NCI-H128 (cell line): ENCODE results near the gene CELA3A.
"Not testable (repeated sequence)": the region's sequence is repeated elsewhere in the genome, so short reads cannot be mapped to it uniquely, and the experiment has no call there.

Experiments used
- DNase-seq: peaks from one replicate; lab custom pipeline; 2025; ENCODE audit not compliant: unreplicated experiment; lab: John Stamatoyannopoulos, UW

The CELA3A gene

DNA sequence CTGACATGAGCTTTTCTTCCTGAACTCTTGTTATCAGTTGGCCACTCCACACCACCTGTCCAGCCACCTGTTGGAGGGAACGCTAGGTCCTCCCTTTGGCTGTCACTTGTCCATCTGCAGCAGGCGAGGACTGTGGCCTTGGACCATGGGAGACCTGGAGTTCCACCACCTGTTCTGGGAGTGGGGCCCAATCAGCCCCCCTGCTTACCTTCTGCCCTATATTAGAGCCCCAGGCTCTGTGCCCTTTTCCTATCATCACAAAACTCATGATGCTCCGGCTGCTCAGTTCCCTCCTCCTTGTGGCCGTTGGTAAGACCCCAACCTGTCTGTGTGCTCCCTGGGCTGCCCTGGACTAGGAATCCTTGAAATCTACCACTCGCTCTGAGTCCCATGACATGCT lies at the start of gene CELA3A:
TSS of gene CELA3A (plus strand) at position 249 of the 400 bp plus-strand sequence. CDS start at position 267, 18 bp downstream.
- DNase-seq: no peak

DNA sequence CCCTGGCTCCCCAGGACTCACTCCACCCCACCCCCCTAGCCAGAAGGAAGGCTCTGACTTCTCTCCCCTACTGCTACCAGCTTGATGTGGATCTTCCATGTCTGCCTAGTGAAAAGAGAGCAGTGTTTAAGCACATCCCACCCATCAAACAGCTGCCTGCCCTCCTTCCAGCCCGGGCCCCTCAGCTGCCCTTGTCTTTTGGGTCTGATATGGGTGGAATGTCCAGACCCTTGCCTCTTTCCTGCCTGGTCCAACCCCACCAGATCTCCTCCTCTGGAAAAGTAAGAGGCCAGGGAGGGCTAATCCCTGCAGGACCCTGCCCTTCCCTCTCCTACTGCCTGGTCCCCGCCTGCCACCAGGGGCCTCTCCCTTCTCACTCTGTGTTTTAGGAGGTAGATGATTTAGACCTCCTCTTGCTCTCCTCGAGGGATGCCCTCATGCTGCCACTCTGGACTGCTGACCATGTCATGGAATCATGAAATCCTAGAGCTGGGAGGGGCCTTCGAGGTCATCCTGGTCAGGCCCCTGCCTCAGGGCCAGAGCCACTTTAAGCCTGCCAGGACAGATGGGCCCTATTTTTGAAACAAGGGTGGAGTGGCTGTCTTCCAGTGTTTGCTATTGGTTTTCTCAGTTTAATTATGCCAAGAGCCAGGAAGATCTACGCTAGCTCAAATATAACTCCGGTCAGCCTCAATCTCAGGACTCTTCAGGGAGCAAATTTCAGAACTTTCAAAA lies 48.5 kb upstream of the CELA3A start:
- no peak for DNase-seq

DNA sequence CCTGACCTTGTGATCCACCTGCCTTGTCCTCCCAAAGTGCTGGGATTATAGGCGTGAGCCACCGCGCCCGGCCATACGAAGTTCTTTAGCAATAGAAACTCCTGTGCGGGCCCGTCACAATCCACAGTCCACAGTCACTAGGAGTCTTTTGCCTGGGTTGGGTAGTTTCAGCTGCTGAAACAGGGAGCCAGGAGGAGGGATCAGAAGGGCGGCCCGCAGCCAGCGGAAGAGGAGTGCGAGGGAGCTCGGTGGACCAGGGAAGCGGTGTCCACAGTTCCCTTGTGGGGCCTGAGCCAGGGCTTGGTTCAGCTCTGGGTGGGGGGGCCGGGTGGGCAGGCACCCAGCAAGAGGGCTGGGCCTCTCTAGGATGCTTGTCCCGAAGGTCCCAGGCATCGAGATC lies 46.4 kb upstream of the CELA3A start:
- DNase-seq: no peak

GRCh38 chr1:21955501-21956281 lies 45.8 kb upstream of the CELA3A start:
- DNase-seq: no peak

DNA sequence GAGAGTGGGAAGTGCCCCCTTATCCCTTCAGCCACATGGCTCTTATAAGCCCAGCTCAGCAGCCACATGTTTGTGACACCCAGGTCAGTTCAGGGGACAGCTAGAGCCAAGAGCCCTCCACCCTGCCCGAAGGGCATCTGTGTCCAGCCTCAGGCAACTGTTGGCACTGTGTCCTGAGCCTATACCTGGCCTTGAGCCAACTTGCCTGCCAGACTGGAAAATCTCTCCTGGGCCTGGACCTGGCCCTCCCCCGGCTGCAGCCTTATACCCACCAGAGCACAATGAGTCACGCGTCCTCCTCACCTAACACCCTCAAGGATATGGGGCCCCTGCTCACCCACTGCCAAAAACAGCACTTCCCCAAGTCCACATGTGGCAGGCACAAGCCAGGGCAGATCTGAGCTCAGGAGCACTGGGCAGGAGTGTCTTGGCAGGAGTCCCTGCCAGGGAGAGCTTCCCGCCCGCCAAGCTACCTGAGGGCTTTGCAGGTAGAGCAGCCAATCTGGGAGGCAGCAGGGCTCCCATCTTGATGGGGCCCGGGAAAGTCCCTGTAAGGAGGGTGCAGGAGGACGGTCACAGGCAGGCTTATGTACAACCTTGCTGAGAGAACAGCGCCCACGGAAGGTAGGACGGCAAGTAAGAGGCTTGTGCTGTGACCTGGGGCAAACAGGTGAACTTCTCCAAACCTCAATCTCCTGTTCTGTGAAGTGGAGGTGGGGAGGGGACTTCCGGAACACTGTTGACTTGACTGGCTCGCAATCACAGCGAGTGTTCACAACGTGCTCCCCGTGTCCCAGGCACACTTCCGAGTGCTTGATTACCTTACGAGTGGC lies 44.5 kb upstream of the CELA3A start:
- DNase-seq: no peak

- no peak for DNase-seq
Observed at GRCh38 chr1:21961337-21961736, 40.1 kb upstream of the CELA3A start.

GRCh38 chr1:21961799-21962198 lies 39.7 kb upstream of the CELA3A start:
- DNase-seq: no peak

DNA sequence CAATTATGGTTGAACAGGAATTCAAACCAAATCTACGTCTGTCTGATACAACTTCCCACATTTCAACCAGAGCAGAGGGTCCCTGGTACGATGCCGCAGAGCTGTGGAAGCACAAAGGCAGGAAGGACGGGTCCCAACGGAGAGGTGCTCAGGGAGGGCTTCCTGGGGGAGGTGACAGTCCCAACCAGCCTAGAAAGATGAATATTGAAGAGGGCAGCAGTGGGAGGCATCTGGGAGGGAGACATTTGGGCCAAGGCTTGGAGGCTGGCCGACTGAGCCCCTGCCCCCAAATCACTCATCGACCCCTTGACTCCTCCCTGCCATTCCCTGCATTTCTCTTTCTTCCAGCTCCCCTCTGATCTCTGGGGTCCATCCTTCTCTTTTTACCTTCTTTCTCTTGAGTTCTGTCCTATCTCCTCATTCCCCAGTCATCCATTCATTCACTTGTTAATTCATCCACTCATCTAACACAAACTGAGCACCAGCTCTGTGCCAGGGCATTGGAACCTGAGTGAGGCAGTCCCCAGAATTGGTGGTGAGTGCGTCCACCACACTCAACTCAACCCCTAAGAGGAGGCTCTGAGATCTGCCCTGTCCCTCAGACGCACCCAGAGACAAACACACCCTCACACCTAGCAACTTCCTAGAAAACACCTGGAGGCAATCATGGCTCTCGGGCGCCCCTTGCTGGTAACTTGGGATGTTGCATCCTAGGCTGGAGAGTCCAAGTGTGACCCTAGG lies 37.8 kb upstream of the CELA3A start:
- peak; percentile 59 for DNase-seq

- no peak for DNase-seq
Observed at GRCh38 chr1:21966247-21967000, 35.0 kb upstream of the CELA3A start.

DNA sequence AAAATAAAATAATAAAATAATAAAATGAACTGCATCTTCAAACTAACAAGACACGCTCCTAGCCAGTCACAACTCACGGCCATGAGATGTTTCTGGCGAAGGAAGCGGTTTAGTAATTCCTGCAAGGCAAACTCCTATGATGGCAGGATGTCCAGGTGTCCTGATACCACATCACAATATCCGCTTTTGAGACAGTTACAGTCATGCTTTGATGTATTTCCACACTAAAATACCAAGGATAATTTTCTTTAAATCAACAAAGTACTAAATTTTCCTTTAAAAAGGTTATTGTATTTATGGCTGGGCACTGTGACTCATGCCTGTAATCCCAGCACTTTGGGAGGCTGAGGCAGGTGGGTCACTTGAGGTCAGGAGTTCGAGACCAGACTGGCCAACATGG lies 34.2 kb upstream of the CELA3A start:
- DNase-seq: not testable (repeated sequence)

DNA sequence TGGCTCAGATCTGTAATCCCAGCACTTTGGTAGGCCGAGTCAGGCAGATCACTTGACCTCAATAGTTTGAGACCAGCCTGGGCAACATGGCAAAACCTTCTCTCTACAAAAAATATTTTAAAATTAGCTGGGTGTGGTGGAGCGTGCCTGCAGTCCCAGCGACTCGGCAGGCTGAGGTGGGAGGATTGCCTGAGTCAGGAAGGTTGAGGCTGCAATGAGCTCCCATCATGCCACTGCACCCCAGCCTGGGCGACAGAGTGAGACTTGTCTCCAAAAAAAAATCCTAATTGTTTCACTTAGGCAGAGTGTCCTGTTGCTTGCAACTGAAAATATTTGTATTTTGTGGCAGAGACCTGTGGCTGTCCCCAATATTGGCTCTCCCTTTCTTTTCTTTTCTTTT lies 32.4 kb upstream of the CELA3A start:
- not testable (repeated sequence) for DNase-seq

DNA sequence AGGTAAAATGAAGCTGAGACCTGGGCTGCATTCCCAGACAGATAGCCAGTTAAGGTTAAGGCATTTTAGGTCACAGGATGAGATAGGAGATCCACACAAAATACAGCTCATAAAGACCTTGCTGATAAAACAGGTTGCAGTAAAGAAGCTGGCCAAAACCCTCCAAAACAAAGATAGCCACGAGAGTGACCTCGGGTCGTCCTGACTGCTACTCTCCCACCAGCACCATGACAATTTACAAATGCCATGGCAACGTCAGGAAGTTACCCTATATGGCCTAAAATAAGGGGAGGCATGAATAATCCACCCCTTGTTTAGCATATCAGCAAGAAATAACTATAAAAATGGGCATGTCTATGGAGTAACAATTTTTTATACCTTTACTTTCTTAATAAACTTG lies 30.9 kb upstream of the CELA3A start:
- DNase-seq: not testable (repeated sequence)

DNA sequence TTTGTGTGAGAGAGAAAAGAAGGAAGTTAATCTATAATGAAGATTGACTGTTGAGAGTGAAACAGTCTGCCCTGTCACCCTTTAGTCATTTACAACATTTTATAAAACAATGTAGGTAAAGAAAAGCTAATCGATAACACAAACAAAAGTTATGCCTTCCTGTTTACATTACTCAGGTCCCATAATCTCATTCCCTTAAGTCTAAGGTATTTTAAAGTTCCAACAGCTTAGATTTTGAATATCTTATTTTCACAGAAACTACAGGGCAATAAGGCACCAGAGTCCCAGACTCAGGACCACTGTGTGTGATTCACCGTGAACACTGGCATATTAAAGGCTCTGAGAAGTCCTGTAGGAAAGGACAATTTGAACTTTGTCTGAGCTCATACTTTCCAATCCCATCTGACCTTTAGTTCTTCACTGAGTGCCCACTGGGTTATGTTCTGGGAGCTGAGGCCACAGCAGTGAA lies 28.4 kb upstream of the CELA3A start:
- DNase-seq: not testable (repeated sequence)

GRCh38 chr1:21973948-21974347 lies 27.5 kb upstream of the CELA3A start:
- not testable (repeated sequence) for DNase-seq

DNA sequence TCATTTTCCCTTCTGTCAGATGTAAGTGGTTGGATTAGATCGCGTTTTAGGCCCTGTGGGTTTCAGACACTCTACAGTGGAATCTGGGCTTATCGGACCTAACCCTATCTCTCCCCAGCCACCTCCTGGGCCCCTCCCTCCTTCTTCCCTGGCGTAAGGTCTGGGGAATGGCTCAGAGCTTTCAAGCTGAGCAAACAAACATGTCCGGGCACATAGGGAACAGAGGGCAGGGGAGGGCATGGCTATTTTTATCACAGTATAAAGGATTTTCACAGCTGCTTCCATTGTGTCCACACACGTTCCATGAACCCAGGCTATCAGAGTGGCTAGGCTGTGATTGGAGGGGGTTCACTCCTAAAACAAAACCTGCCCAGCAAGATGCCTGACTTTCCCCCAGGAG lies 26.8 kb upstream of the CELA3A start:
- DNase-seq: not testable (repeated sequence)

GRCh38 chr1:21975296-21975695 lies 26.2 kb upstream of the CELA3A start:
- DNase-seq: not testable (repeated sequence)

DNA sequence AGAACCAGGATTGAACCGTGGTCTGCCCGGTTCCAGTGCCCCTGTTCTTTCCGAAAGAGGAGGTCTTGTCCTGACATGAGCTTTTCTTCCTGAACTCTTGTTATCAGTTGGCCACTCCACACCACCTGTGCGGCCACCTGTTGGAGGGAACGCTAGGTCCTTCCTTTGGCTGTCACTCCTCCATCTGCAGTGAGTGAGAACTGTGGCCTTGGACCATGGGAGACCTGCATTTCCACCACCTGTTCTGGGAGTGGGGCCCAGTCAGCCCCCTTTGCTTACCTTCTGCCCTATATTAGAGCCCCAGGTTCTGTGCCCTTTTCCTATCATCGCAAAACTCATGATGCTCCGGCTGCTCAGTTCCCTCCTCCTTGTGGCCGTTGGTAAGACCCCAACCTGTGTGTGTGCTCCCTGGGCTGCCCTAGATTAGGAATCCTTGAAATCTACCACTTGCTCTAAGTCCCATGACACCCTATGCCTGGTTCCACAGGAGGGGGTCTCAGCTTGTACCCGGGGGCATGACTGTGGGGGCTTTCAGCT lies 24.7 kb upstream of the CELA3A start, which contains the start of gene CELA3B:
TSS of gene CELA3B (plus strand) at position 320 of the 537 bp plus-strand sequence. CDS start at position 338, 18 bp downstream.
- not testable (repeated sequence) for DNase-seq

- not testable (repeated sequence) for DNase-seq
Observed at GRCh38 chr1:21978209-21978608, 23.2 kb upstream of the CELA3A start.

DNA sequence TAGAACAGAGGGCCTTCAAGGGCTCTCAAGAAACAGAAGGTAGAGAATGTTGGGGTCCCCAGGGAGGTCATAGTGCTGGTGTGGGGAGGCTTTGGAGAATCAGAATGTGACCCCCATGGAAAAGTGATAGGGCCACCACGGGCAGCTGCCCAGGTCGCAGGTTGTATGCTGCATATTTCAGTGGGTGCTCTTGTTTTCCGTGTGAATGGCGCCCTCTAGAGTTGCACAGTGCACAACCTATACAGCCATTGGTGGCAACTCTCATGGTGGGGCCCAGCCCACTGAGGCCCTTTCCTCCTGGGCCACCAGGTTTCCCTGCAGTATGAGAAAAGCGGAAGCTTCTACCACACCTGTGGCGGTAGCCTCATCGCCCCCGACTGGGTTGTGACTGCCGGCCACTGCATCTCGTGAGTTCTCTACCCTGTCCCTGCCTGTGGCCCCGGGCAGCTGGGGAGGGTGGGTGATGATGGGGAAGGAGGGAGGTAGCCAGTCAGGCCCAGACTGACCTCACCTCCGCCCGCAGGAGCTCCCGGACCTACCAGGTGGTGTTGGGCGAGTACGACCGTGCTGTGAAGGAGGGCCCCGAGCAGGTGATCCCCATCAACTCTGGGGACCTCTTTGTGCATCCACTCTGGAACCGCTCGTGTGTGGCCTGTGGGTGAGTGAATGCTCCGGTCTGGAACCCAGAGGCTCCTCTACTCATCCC lies 20.8 kb upstream of the CELA3A start:
- DNase-seq: not testable (repeated sequence)
